RWPE2 (cell line): ENCODE results near the gene NRG2.

Experiments
- ATAC-seq: fragments of 200-7000 bp; cut with Tn5 transposase; 3 replicates; pipeline ENCODE4 v1.9.1; 2021; ENCODE audit warnings: low read depth
- DNase-seq: peaks from one replicate; pipeline ENCODE4 v3.0.0-alpha.2; 2020; ENCODE audit warnings: low spot score
- H3K27ac ChIP-seq: fragments of 450-650 bp; 2 replicates; pipeline ENCODE4 v1.5.1; 2017; ENCODE audit warnings: mild to moderate bottlenecking; ENCODE audit not compliant: poor library complexity, severe bottlenecking
- H3K27me3 ChIP-seq: fragments of 250-450 bp; sonication (Bioruptor Pico); 2 replicates; pipeline ENCODE4 v1.5.1; 2021; ENCODE audit warnings: mild to moderate bottlenecking, moderate library complexity; ENCODE audit not compliant: insufficient read depth, poor library complexity, severe bottlenecking
- H3K36me3 ChIP-seq: fragments of 250-450 bp; sonication (Bioruptor Pico); 2 replicates; pipeline ENCODE4 v1.5.1; 2020; ENCODE audit warnings: low read depth, mild to moderate bottlenecking, moderate library complexity
- H3K4me1 ChIP-seq: fragments of 250-450 bp; sonication (Bioruptor Pico); 2 replicates; pipeline ENCODE4 v1.5.1; 2021; ENCODE audit warnings: mild to moderate bottlenecking, moderate library complexity; ENCODE audit not compliant: insufficient read depth, poor library complexity, severe bottlenecking
- H3K4me3 ChIP-seq: fragments of 250-450 bp; sonication (Bioruptor Pico); 2 replicates; pipeline ENCODE4 v1.5.1; 2021; ENCODE audit warnings: mild to moderate bottlenecking, moderate library complexity; ENCODE audit not compliant: severe bottlenecking
- H3K9me3 ChIP-seq: fragments of 250-450 bp; sonication (Bioruptor Pico); 2 replicates; pipeline ENCODE4 v1.5.1; 2021; ENCODE audit warnings: mild to moderate bottlenecking, moderate library complexity; ENCODE audit not compliant: severe bottlenecking
- CTCF ChIP-seq: fragments of 450-650 bp; IDR thresholded peaks from one replicate; pipeline ENCODE4 v1.5.1; 2017; ENCODE audit warnings: mild to moderate bottlenecking, moderate library complexity; ENCODE audit not compliant: poor library complexity, severe bottlenecking

The NRG2 gene

GRCh38 chr5:139820606-139821005, 222.5 kb downstream of the NRG2 start:
- peaks cover 4% of the 10 kb centered on the region for H3K9me3 ChIP-seq
- no peaks in the 10 kb centered on the region for H3K36me3 ChIP-seq
- TF ChIP-seq CTCF, result no peak
- ATAC-seq, result no peak
- peak; percentile 22 for DNase-seq
- peaks cover 8% of the 10 kb centered on the region for H3K27me3 ChIP-seq
- no peak overlapping the region for H3K27ac ChIP-seq
- H3K4me1 ChIP-seq, result no peaks in the 10 kb centered on the region
- H3K4me3 ChIP-seq, result no peak overlapping the region

GRCh38 chr5:139820130-139820529, 223.0 kb downstream of the NRG2 start:
- DNase-seq (peak; percentile 50), ATAC-seq (no peak)
- no peak overlapping the region for H3K27ac ChIP-seq
- TF ChIP-seq CTCF, result no peak
- no peaks in the 10 kb centered on the region for H3K36me3 ChIP-seq
- peaks cover 4% of the 10 kb centered on the region for H3K9me3 ChIP-seq
- H3K27me3 ChIP-seq, result peaks cover 8% of the 10 kb centered on the region
- H3K4me3 ChIP-seq, result no peak overlapping the region
- no peaks in the 10 kb centered on the region for H3K4me1 ChIP-seq

- H3K9me3 ChIP-seq, result peaks cover 4% of the 10 kb centered on the region
- DNase-seq (peak; percentile 41), ATAC-seq (no peak)
- no peaks in the 10 kb centered on the region for H3K36me3 ChIP-seq
- H3K4me1 ChIP-seq, result no peaks in the 10 kb centered on the region
- TF ChIP-seq CTCF, result no peak
- H3K4me3 ChIP-seq, result no peak overlapping the region
- peaks cover 8% of the 10 kb centered on the region for H3K27me3 ChIP-seq
- H3K27ac ChIP-seq, result no peak overlapping the region
Measured at GRCh38 chr5:139817970-139818369, 225.1 kb downstream of the NRG2 start.

- H3K4me3 ChIP-seq, result no peak overlapping the region
- no peaks in the 10 kb centered on the region for H3K36me3 ChIP-seq
- ATAC-seq (no peak), DNase-seq (peak; percentile 37)
- TF ChIP-seq CTCF, result no peak
- H3K27me3 ChIP-seq, result peaks cover 8% of the 10 kb centered on the region
- no peak overlapping the region for H3K27ac ChIP-seq
- peaks cover 4% of the 10 kb centered on the region for H3K9me3 ChIP-seq
- no peaks in the 10 kb centered on the region for H3K4me1 ChIP-seq
Measured at GRCh38 chr5:139817362-139817761, 225.7 kb downstream of the NRG2 start.

- DNase-seq, result peak; percentile 51
- TF ChIP-seq CTCF, result no peak
- Histone ChIP-seq H3K27ac (no peak overlapping the region), H3K4me1 (no peaks in the 10 kb centered on the region), H3K9me3 (peaks cover 4% of the 10 kb centered on the region), H3K36me3 (no peaks in the 10 kb centered on the region), H3K4me3 (no peak overlapping the region), H3K27me3 (peaks cover 8% of the 10 kb centered on the region)
- no peak for ATAC-seq
Measured at GRCh38 chr5:139816566-139816965, 226.5 kb downstream of the NRG2 start.
